ENCODE measurements around the gene ABHD13. TPM values are rescaled to one million over a fixed set of nuclear protein-coding genes. Genes with fewer than 3 reads are reported as not detected.

Gene ABHD13
- 12.6 TPM for polyA plus RNA-seq (2013, experiment 1 of 4)
- 13.9 TPM for polyA plus RNA-seq (2013, experiment 2 of 4)
- 11.9 TPM for polyA plus RNA-seq (2013, experiment 3 of 4)
- 12.8 TPM for polyA plus RNA-seq (2013, experiment 4 of 4)

GRCh38 chr13:108218044-108218974 is at the start of gene ABHD13:
Gene ABHD13 (plus strand): TSS chr13:108218392. CDS start chr13:108229219, 10,827 bp downstream.
- Histone ChIP-seq H3K27me3 (ENCODE audit: control insufficient read depth, insufficient read depth, low read length, poor library complexity, severe bottlenecking) (no peaks in the 10 kb centered on the region), H3K27ac (ENCODE audit: insufficient read depth, low read depth, low read length, poor library complexity, severe bottlenecking) (no peak within 1 kb of the TSS), H3K36me3 (ENCODE audit: control insufficient read depth, insufficient read depth, low read length) (no peaks in the 10 kb centered on the region), H3K4me3 (ENCODE audit: insufficient read depth, low read depth, low read length) (peak within 1 kb of the TSS; percentile 64), H3K4me1 (ENCODE audit: control insufficient read depth, insufficient read depth, low read length) (peaks cover 6% of the 10 kb centered on the region), H3K9me3 (ENCODE audit: control insufficient read depth, low read length) (no peaks in the 10 kb centered on the region)
- 1% methylated on average over 93 of the region's 93 CpGs for WGBS, 2 experiments

DNA sequence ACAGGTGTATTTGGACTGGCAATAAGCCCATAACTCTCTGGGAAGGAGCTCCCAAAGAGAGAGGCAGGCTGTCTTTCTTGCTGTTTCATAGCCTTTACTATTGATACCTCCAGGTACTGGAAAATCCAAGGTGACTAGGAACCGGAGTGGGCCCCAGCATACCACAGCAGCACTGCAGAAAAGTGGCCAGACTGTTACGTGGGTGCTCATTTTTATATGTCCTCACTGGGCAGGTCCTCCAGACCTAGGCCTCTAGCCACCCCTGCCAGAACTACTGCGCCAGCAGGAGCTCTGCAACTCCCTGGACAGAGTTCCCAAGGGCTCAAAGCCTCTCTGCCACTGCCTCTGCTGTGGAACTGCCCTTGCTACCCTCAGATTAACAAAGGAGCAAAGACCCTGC is 49.3 kb upstream of the ABHD13 start:
- 91 to 92% methylated on average over 3 of the region's 3 CpGs for WGBS, 2 experiments
- no peak overlapping the region for H3K27ac ChIP-seq (ENCODE audit: insufficient read depth, low read depth, low read length, poor library complexity, severe bottlenecking)
- H3K36me3 ChIP-seq (ENCODE audit: control insufficient read depth, insufficient read depth, low read length), result no peaks in the 10 kb centered on the region
- H3K4me3 ChIP-seq (ENCODE audit: insufficient read depth, low read depth, low read length), result no peak overlapping the region
- H3K9me3 ChIP-seq (ENCODE audit: control insufficient read depth, low read length), result no peaks in the 10 kb centered on the region
- no peaks in the 10 kb centered on the region for H3K4me1 ChIP-seq (ENCODE audit: control insufficient read depth, insufficient read depth, low read length)
- H3K27me3 ChIP-seq (ENCODE audit: control insufficient read depth, insufficient read depth, low read length, poor library complexity, severe bottlenecking), result no peaks in the 10 kb centered on the region

- no peaks in the 10 kb centered on the region for H3K9me3 ChIP-seq (ENCODE audit: control insufficient read depth, low read length)
- H3K4me1 ChIP-seq (ENCODE audit: control insufficient read depth, insufficient read depth, low read length), result no peaks in the 10 kb centered on the region
- H3K4me3 ChIP-seq (ENCODE audit: insufficient read depth, low read depth, low read length), result no peak overlapping the region
- H3K27me3 ChIP-seq (ENCODE audit: control insufficient read depth, insufficient read depth, low read length, poor library complexity, severe bottlenecking), result no peaks in the 10 kb centered on the region
- 58 to 90% methylated on average over 2 to 7 of the region's 8 CpGs for WGBS, 2 experiments
- H3K27ac ChIP-seq (ENCODE audit: insufficient read depth, low read depth, low read length, poor library complexity, severe bottlenecking), result no peak overlapping the region
- H3K36me3 ChIP-seq (ENCODE audit: control insufficient read depth, insufficient read depth, low read length), result no peaks in the 10 kb centered on the region
These were observed 41.4 kb upstream of the ABHD13 start for GRCh38 chr13:108176685-108177274.

DNA sequence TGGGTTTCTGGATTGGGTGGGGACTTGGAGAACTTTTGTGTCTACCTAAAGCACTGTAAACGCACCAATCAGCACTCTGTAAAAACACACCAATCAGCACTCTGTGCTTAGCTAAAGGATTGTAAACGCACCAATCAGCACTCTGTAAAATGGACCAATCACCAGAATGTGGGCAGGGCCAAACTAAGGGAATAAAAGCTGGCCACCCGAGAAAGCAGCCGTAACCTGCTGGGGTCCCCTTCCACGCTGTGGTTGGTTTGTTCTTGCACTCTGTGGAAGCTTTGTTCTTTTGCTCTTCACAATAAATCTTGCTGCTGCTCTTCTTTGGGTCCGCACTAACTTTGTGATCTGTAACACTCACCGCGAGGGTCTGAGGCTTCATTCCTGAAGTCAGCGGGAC is 40.1 kb upstream of the ABHD13 start:
- no peaks in the 10 kb centered on the region for H3K27me3 ChIP-seq (ENCODE audit: control insufficient read depth, insufficient read depth, low read length, poor library complexity, severe bottlenecking)
- 80 to 85% methylated on average over 9 of the region's 9 CpGs for WGBS, 2 experiments
- no peak overlapping the region for H3K4me3 ChIP-seq (ENCODE audit: insufficient read depth, low read depth, low read length)
- H3K27ac ChIP-seq (ENCODE audit: insufficient read depth, low read depth, low read length, poor library complexity, severe bottlenecking), result no peak overlapping the region
- no peaks in the 10 kb centered on the region for H3K9me3 ChIP-seq (ENCODE audit: control insufficient read depth, low read length)
- no peaks in the 10 kb centered on the region for H3K4me1 ChIP-seq (ENCODE audit: control insufficient read depth, insufficient read depth, low read length)
- H3K36me3 ChIP-seq (ENCODE audit: control insufficient read depth, insufficient read depth, low read length), result no peaks in the 10 kb centered on the region

- no peak overlapping the region for H3K27ac ChIP-seq (ENCODE audit: insufficient read depth, low read depth, low read length, poor library complexity, severe bottlenecking)
- 89 to 91% methylated on average over 3 of the region's 3 CpGs for WGBS, 2 experiments
- no peak overlapping the region for H3K4me3 ChIP-seq (ENCODE audit: insufficient read depth, low read depth, low read length)
- no peaks in the 10 kb centered on the region for H3K27me3 ChIP-seq (ENCODE audit: control insufficient read depth, insufficient read depth, low read length, poor library complexity, severe bottlenecking)
- H3K4me1 ChIP-seq (ENCODE audit: control insufficient read depth, insufficient read depth, low read length), result no peaks in the 10 kb centered on the region
- no peaks in the 10 kb centered on the region for H3K9me3 ChIP-seq (ENCODE audit: control insufficient read depth, low read length)
- no peaks in the 10 kb centered on the region for H3K36me3 ChIP-seq (ENCODE audit: control insufficient read depth, insufficient read depth, low read length)
These were observed 35.5 kb upstream of the ABHD13 start for GRCh38 chr13:108182652-108183051.

DNA sequence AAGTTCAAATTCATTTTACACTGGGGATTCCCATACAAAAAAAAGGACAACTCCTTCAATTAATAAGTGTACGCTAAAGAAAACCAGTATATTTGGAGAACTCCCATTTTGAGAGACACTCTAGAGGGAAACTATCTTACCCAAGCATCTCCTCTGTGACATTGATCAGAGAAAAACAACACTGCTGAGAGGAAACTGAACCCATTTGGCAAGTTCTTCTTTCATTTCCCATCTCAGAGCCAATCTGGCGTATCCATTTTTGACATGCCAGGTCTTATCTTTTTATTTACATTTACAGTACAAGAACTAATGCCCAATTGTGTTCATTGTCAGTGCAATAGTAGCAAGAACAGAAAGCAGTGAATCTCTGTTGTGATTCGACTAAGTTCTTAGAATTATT is 33.0 kb upstream of the ABHD13 start:
- H3K27me3 ChIP-seq (ENCODE audit: control insufficient read depth, insufficient read depth, low read length, poor library complexity, severe bottlenecking), result no peaks in the 10 kb centered on the region
- WGBS, 2 experiments, result 82 to 87% methylated on average over 2 to 3 of the region's 3 CpGs
- H3K27ac ChIP-seq (ENCODE audit: insufficient read depth, low read depth, low read length, poor library complexity, severe bottlenecking), result no peak overlapping the region
- no peaks in the 10 kb centered on the region for H3K4me1 ChIP-seq (ENCODE audit: control insufficient read depth, insufficient read depth, low read length)
- H3K9me3 ChIP-seq (ENCODE audit: control insufficient read depth, low read length), result no peaks in the 10 kb centered on the region
- H3K4me3 ChIP-seq (ENCODE audit: insufficient read depth, low read depth, low read length), result no peak overlapping the region
- no peaks in the 10 kb centered on the region for H3K36me3 ChIP-seq (ENCODE audit: control insufficient read depth, insufficient read depth, low read length)

- no peaks in the 10 kb centered on the region for H3K9me3 ChIP-seq (ENCODE audit: control insufficient read depth, low read length)
- H3K27me3 ChIP-seq (ENCODE audit: control insufficient read depth, insufficient read depth, low read length, poor library complexity, severe bottlenecking), result no peaks in the 10 kb centered on the region
- WGBS, 2 experiments, result 67 to 90% methylated on average over 1 to 2 of the region's 2 CpGs
- no peak overlapping the region for H3K27ac ChIP-seq (ENCODE audit: insufficient read depth, low read depth, low read length, poor library complexity, severe bottlenecking)
- H3K36me3 ChIP-seq (ENCODE audit: control insufficient read depth, insufficient read depth, low read length), result no peaks in the 10 kb centered on the region
- H3K4me3 ChIP-seq (ENCODE audit: insufficient read depth, low read depth, low read length), result no peak overlapping the region
- no peaks in the 10 kb centered on the region for H3K4me1 ChIP-seq (ENCODE audit: control insufficient read depth, insufficient read depth, low read length)
These were observed 29.9 kb upstream of the ABHD13 start for GRCh38 chr13:108188260-108188659.

DNA sequence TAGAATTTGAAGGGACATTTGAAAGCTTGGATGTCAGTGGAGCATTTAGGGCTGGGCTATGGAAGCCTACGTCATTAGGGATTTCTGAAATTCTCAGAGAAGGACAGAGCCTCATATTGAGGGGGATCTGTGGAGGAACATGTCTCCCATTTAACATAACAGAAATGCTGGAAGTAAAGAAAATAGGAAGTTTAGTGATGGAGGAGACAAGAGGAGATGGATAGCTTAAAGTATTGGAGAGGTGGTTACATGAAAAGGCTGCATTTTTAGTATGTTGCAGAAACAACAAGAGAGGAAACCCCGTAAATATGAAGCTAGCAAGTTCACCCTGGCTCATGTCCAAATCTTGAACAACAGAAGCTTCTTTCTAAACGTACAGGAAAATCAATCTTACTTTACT is 27.3 kb upstream of the ABHD13 start:
- Histone ChIP-seq H3K4me3 (ENCODE audit: insufficient read depth, low read depth, low read length) (no peak overlapping the region), H3K27me3 (ENCODE audit: control insufficient read depth, insufficient read depth, low read length, poor library complexity, severe bottlenecking) (no peaks in the 10 kb centered on the region), H3K9me3 (ENCODE audit: control insufficient read depth, low read length) (no peaks in the 10 kb centered on the region), H3K27ac (ENCODE audit: insufficient read depth, low read depth, low read length, poor library complexity, severe bottlenecking) (no peak overlapping the region), H3K36me3 (ENCODE audit: control insufficient read depth, insufficient read depth, low read length) (no peaks in the 10 kb centered on the region), H3K4me1 (ENCODE audit: control insufficient read depth, insufficient read depth, low read length) (no peaks in the 10 kb centered on the region)
- 79 to 91% methylated on average over 2 to 3 of the region's 3 CpGs for WGBS, 2 experiments

DNA sequence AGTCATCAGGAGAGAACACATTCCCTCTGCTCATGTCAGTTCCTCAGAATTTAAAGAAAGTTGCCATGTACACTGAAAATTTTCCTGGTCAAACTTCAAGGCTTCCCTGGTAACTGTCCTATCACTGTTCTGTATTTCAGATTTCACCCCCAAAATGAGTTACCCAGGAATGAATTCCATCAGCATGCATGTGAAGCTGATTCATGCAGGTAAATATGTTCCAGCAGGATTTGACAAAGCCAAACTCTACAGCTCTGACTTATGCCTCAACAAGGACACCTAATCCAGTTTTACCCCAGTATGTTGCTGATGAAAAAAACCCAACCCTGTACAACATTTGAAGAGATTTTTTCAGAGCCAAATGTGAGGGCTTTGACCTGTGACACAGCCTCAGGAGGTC is 24.4 kb upstream of the ABHD13 start:
- no peaks in the 10 kb centered on the region for H3K27me3 ChIP-seq (ENCODE audit: control insufficient read depth, insufficient read depth, low read length, poor library complexity, severe bottlenecking)
- no peaks in the 10 kb centered on the region for H3K9me3 ChIP-seq (ENCODE audit: control insufficient read depth, low read length)
- no peak overlapping the region for H3K4me3 ChIP-seq (ENCODE audit: insufficient read depth, low read depth, low read length)
- H3K4me1 ChIP-seq (ENCODE audit: control insufficient read depth, insufficient read depth, low read length), result no peaks in the 10 kb centered on the region
- H3K27ac ChIP-seq (ENCODE audit: insufficient read depth, low read depth, low read length, poor library complexity, severe bottlenecking), result no peak overlapping the region
- H3K36me3 ChIP-seq (ENCODE audit: control insufficient read depth, insufficient read depth, low read length), result no peaks in the 10 kb centered on the region

DNA sequence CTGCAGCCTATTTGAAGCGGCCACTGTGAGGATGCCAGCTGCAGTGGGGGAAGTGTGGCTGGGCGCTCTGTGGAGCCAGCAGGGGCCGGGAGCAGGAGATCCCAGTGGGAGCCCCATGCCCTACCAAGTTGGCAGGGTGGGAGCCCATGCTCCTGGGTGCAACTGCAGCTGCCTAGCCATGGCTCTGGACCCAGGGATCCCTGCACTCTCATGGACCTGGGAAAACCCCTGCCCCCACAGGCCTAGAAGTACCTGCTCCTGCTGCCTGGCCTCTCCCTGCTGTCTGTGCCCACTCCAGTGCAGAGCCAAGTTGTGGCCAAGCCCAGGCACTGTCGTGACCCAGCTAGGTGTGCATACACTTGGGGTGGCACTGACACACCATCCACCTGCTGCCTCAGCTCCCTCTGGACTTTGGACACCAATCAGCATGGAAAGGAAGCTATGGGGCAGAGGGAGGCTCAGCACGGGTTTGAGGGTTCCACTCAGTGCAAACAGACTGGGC is 23.7 kb upstream of the ABHD13 start:
- H3K4me3 ChIP-seq (ENCODE audit: insufficient read depth, low read depth, low read length), result no peak overlapping the region
- H3K9me3 ChIP-seq (ENCODE audit: control insufficient read depth, low read length), result no peaks in the 10 kb centered on the region
- H3K36me3 ChIP-seq (ENCODE audit: control insufficient read depth, insufficient read depth, low read length), result no peaks in the 10 kb centered on the region
- H3K27ac ChIP-seq (ENCODE audit: insufficient read depth, low read depth, low read length, poor library complexity, severe bottlenecking), result no peak overlapping the region
- H3K27me3 ChIP-seq (ENCODE audit: control insufficient read depth, insufficient read depth, low read length, poor library complexity, severe bottlenecking), result no peaks in the 10 kb centered on the region
- WGBS, 2 experiments, result 91 to 95% methylated on average over 5 of the region's 5 CpGs
- H3K4me1 ChIP-seq (ENCODE audit: control insufficient read depth, insufficient read depth, low read length), result no peaks in the 10 kb centered on the region

Data from ectodermal cell (in vitro differentiated cells).